Brain pericyte (primary cell): Measurements from ENCODE around the gene GLB1L2.

Source experiments
- DNase-seq: peaks from one replicate; pipeline ENCODE4 v3.0.0-alpha.2; 2012; ENCODE audit warnings: low read depth, low spot score

The GLB1L2 gene

GRCh38 chr11:134384406-134384805 is 52.6 kb downstream of the GLB1L2 start:
- DNase-seq, result no peak

- DNase-seq, result no peak
These were observed 53.4 kb downstream of the GLB1L2 start for GRCh38 chr11:134385171-134385570.

- no peak for DNase-seq
These were observed 54.2 kb downstream of the GLB1L2 start for GRCh38 chr11:134385774-134386565.

GRCh38 chr11:134386945-134387344 is 55.2 kb downstream of the GLB1L2 start:
- DNase-seq, result no peak

- no peak for DNase-seq
These were observed 55.7 kb downstream of the GLB1L2 start for GRCh38 chr11:134387501-134387900.

- no peak for DNase-seq
These were observed 56.8 kb downstream of the GLB1L2 start for GRCh38 chr11:134388590-134388989.

GRCh38 chr11:134389464-134390180 is 57.8 kb downstream of the GLB1L2 start:
- no peak for DNase-seq

GRCh38 chr11:134390706-134391569 is 59.1 kb downstream of the GLB1L2 start:
- no peak for DNase-seq

GRCh38 chr11:134391656-134392055 is 59.9 kb downstream of the GLB1L2 start:
- DNase-seq, result no peak

- DNase-seq, result no peak
These were observed 61.3 kb downstream of the GLB1L2 start for GRCh38 chr11:134392953-134393615.

GRCh38 chr11:134393638-134394037 is 61.9 kb downstream of the GLB1L2 start:
- no peak for DNase-seq

- DNase-seq, result no peak
These were observed 62.5 kb downstream of the GLB1L2 start for GRCh38 chr11:134394311-134394710.

GRCh38 chr11:134395002-134395401 is 63.2 kb downstream of the GLB1L2 start:
- DNase-seq, result no peak

- DNase-seq, result no peak
These were observed 65.7 kb downstream of the GLB1L2 start for GRCh38 chr11:134397304-134398078.

- no peak for DNase-seq
These were observed 66.3 kb downstream of the GLB1L2 start for GRCh38 chr11:134398079-134398444.

GRCh38 chr11:134398644-134399292 is 67.0 kb downstream of the GLB1L2 start:
- DNase-seq, result no peak

- no peak for DNase-seq
These were observed 67.5 kb downstream of the GLB1L2 start for GRCh38 chr11:134399293-134399654.

GRCh38 chr11:134399996-134400395 is 68.2 kb downstream of the GLB1L2 start:
- no peak for DNase-seq

GRCh38 chr11:134401825-134402809 is 70.3 kb downstream of the GLB1L2 start:
- DNase-seq, result no peak
